Right forelimb (tissue), 1 donor: Measurements from ENCODE around the gene OPA1.

ENCODE experiments used
- DNase-seq: peaks from one replicate; pipeline ENCODE4 v3.0.0-alpha.2; 2018

Gene OPA1

GRCh38 chr3:193710286-193711165 lies 117.5 kb downstream of the OPA1 start:
- no peak for DNase-seq

GRCh38 chr3:193711166-193711485 lies 118.1 kb downstream of the OPA1 start:
- DNase-seq, result no peak

GRCh38 chr3:193711523-193711963 lies 118.5 kb downstream of the OPA1 start:
- no peak for DNase-seq

- DNase-seq, result no peak
Measured at GRCh38 chr3:193711964-193712598, 119.1 kb downstream of the OPA1 start.

- no peak for DNase-seq
Measured at GRCh38 chr3:193712938-193713337, 119.9 kb downstream of the OPA1 start.

GRCh38 chr3:193714523-193715137 lies 121.6 kb downstream of the OPA1 start:
- DNase-seq, result no peak

- DNase-seq, result no peak
Measured at GRCh38 chr3:193716150-193716549, 123.1 kb downstream of the OPA1 start.

- no peak for DNase-seq
Measured at GRCh38 chr3:193719735-193720134, 126.7 kb downstream of the OPA1 start.

- DNase-seq, result no peak
Measured at GRCh38 chr3:193720169-193720568, 127.2 kb downstream of the OPA1 start.

GRCh38 chr3:193722566-193722965 lies 129.6 kb downstream of the OPA1 start:
- no peak for DNase-seq

- DNase-seq, result no peak
Measured at GRCh38 chr3:193727089-193727488, 134.1 kb downstream of the OPA1 start.

- DNase-seq, result no peak
Measured at GRCh38 chr3:193728429-193729087, 135.6 kb downstream of the OPA1 start.

GRCh38 chr3:193729088-193729465 lies 136.1 kb downstream of the OPA1 start:
- DNase-seq, result no peak

GRCh38 chr3:193729601-193730000 lies 136.6 kb downstream of the OPA1 start:
- DNase-seq, result no peak

GRCh38 chr3:193730511-193730910 lies 137.5 kb downstream of the OPA1 start:
- no peak for DNase-seq

GRCh38 chr3:193730976-193731375 lies 138.0 kb downstream of the OPA1 start:
- no peak for DNase-seq

- DNase-seq, result no peak
Measured at GRCh38 chr3:193731656-193732055, 138.6 kb downstream of the OPA1 start.

GRCh38 chr3:193732391-193732790 lies 139.4 kb downstream of the OPA1 start:
- no peak for DNase-seq

GRCh38 chr3:193732827-193733226 lies 139.8 kb downstream of the OPA1 start:
- DNase-seq, result no peak

GRCh38 chr3:193734737-193735366 lies 141.8 kb downstream of the OPA1 start:
- no peak for DNase-seq

- DNase-seq, result no peak
Measured at GRCh38 chr3:193735850-193736249, 142.8 kb downstream of the OPA1 start.

GRCh38 chr3:193736616-193737015 lies 143.6 kb downstream of the OPA1 start:
- no peak for DNase-seq

GRCh38 chr3:193737191-193737751 lies 144.3 kb downstream of the OPA1 start:
- no peak for DNase-seq
